Islet of Langerhans (tissue), 1 donor: Measurements from ENCODE around the gene PDE4C.
A peak's percentile ranks its signal among the peaks of the same experiment; 100 is the strongest.
"Not testable (repeated sequence)": the region's sequence is repeated elsewhere in the genome, so short reads cannot be mapped to it uniquely, and the experiment has no call there.

Experiments
- FAIRE-seq: peaks from one replicate; lab custom pipeline; 2011; peaks lifted over from hg19 to GRCh38; lab: Jason Lieb, UNC

Gene PDE4C

GRCh38 chr19:18223860-18224524, 2.2 kb downstream of the PDE4C start:
- FAIRE-seq, result no peak

GRCh38 chr19:18221815-18222725, 4.2 kb downstream of the PDE4C start:
- FAIRE-seq, result no peak

GRCh38 chr19:18220632-18221275, 5.5 kb downstream of the PDE4C start:
- FAIRE-seq, result no peak

- FAIRE-seq, result no peak
Observed at GRCh38 chr19:18219911-18220631, 6.2 kb downstream of the PDE4C start.

- no peak for FAIRE-seq
Observed at GRCh38 chr19:18218600-18218999, 7.6 kb downstream of the PDE4C start.

- FAIRE-seq, result no peak
Observed at GRCh38 chr19:18218159-18218558, 8.1 kb downstream of the PDE4C start.

- FAIRE-seq, result no peak
Observed at GRCh38 chr19:18216789-18217188, 9.4 kb downstream of the PDE4C start.

GRCh38 chr19:18214779-18215433, 11.3 kb downstream of the PDE4C start:
- no peak for FAIRE-seq

GRCh38 chr19:18211683-18212082, 14.6 kb downstream of the PDE4C start:
- no peak for FAIRE-seq

GRCh38 chr19:18209912-18210311, 16.3 kb downstream of the PDE4C start:
- not testable (repeated sequence) for FAIRE-seq

GRCh38 chr19:18208098-18208951, 17.9 kb downstream of the PDE4C start:
- no peak for FAIRE-seq

- no peak for FAIRE-seq
Observed at GRCh38 chr19:18206018-18206417, 20.2 kb downstream of the PDE4C start.

- FAIRE-seq, result no peak
Observed at GRCh38 chr19:18205200-18205892, 20.9 kb downstream of the PDE4C start.

- FAIRE-seq, result no peak
Observed at GRCh38 chr19:18204394-18205199, 21.6 kb downstream of the PDE4C start.

- FAIRE-seq, result peak; percentile 89
Observed at GRCh38 chr19:18203863-18204393, 22.3 kb downstream of the PDE4C start, which contains the start of gene RAB3A. Gene RAB3A, minus strand, starts transcription at chr19:18204042. Its CDS starts 1,302 bp downstream, at chr19:18202740.

GRCh38 chr19:18203408-18203862, 22.8 kb downstream of the PDE4C start:
- no peak for FAIRE-seq

GRCh38 chr19:18202778-18203407, 23.3 kb downstream of the PDE4C start:
- no peak for FAIRE-seq

- FAIRE-seq, result no peak
Observed at GRCh38 chr19:18202397-18202777, 23.9 kb downstream of the PDE4C start.
